Mesenchymal stem cell (in vitro differentiated cells and primary cell): ENCODE measurements around the gene MMP28.

Experiments
- DNase-seq: peaks from one replicate; pipeline ENCODE4 v3.0.0-alpha.2; 2013
- H2AFZ ChIP-seq: one replicate; pipeline ENCODE4 v1.6.1; 2013; ENCODE audit warnings: low read depth, mild to moderate bottlenecking, control low read depth, inconsistent platforms, low read length, moderate library complexity
- H2AK5ac ChIP-seq: 2 replicates; pipeline ENCODE4 v1.6.1; 2013; ENCODE audit warnings: low read length, moderate library complexity, mild to moderate bottlenecking, inconsistent platforms; ENCODE audit not compliant: severe bottlenecking
- H2BK120ac ChIP-seq: one replicate; pipeline ENCODE4 v1.6.1; 2013; ENCODE audit warnings: low read depth, mild to moderate bottlenecking, inconsistent platforms, low read length, moderate library complexity
- H2BK12ac ChIP-seq, 2 experiments: one replicate each; pipeline ENCODE4 v1.6.1; 2013; ENCODE audit warnings: inconsistent platforms in 2 of 2, low read length in 2 of 2, mild to moderate bottlenecking in 2 of 2, moderate library complexity in 2 of 2, control low read depth in 1 of 2
- H2BK15ac ChIP-seq: one replicate; pipeline ENCODE4 v1.6.1; 2013; ENCODE audit warnings: mild to moderate bottlenecking, low read depth, inconsistent platforms; ENCODE audit not compliant: poor library complexity, severe bottlenecking
- H2BK5ac ChIP-seq: 2 replicates; pipeline ENCODE4 v1.6.1; 2013; ENCODE audit warnings: low read depth, mild to moderate bottlenecking, low read length, control low read depth, inconsistent platforms; ENCODE audit not compliant: poor library complexity, severe bottlenecking
- H3K14ac ChIP-seq, 2 experiments: one replicate each; pipeline ENCODE4 v1.6.1; 2013; ENCODE audit warnings: inconsistent platforms in 2 of 2, low read length in 2 of 2, control low read depth in 1 of 2, mild to moderate bottlenecking in 1 of 2, moderate library complexity in 1 of 2
- H3K18ac ChIP-seq, 2 experiments: one replicate each; pipeline ENCODE4 v1.6.1; 2013; ENCODE audit warnings: inconsistent platforms in 2 of 2, low read length in 2 of 2, control low read depth in 1 of 2, low read depth in 1 of 2, mild to moderate bottlenecking in 1 of 2
- H3K23ac ChIP-seq, 2 experiments: one replicate each; pipeline ENCODE4 v1.6.1; 2013; ENCODE audit warnings: inconsistent platforms in 2 of 2, low read length in 2 of 2, mild to moderate bottlenecking in 2 of 2, moderate library complexity in 2 of 2, control low read depth in 1 of 2
- H3K27ac ChIP-seq: 2 replicates; pipeline ENCODE4 v1.5.1; 2013; ENCODE audit warnings: mild to moderate bottlenecking, moderate library complexity, low read length, control low read depth, inconsistent platforms; ENCODE audit not compliant: poor library complexity, severe bottlenecking
- H3K27me3 ChIP-seq, 2 experiments: 2 replicates each; pipeline versions ENCODE4 v1.6.1 to v1.7.0; 2013; ENCODE audit warnings: low read length in 2 of 2, mild to moderate bottlenecking in 2 of 2, moderate library complexity in 2 of 2, control low read depth in 1 of 2, inconsistent platforms in 1 of 2; ENCODE audit not compliant: control insufficient read depth in 1 of 2, insufficient read depth in 1 of 2
- H3K36me3 ChIP-seq, 2 experiments: 2 replicates each; pipeline versions ENCODE4 v1.6.1 to v1.7.0; 2013; ENCODE audit warnings: low read length in 2 of 2, control low read depth in 1 of 2, inconsistent platforms in 1 of 2, low read depth in 1 of 2, mild to moderate bottlenecking in 1 of 2; ENCODE audit not compliant: insufficient read depth in 2 of 2, control insufficient read depth in 1 of 2
- H3K4ac ChIP-seq, 2 experiments: one replicate each; pipeline ENCODE4 v1.6.1; 2013; ENCODE audit warnings: inconsistent platforms in 2 of 2, low read length in 2 of 2, mild to moderate bottlenecking in 2 of 2, moderate library complexity in 2 of 2, control low read depth in 1 of 2, low read depth in 1 of 2
- H3K4me1 ChIP-seq: 2 replicates; pipeline ENCODE4 v1.6.1; 2013; ENCODE audit warnings: low read depth, low read length, control low read depth; ENCODE audit not compliant: control insufficient read depth, insufficient read depth
- H3K4me2 ChIP-seq: 2 replicates; pipeline ENCODE4 v1.6.1; 2013; ENCODE audit warnings: low read length, mild to moderate bottlenecking, inconsistent platforms; ENCODE audit not compliant: poor library complexity, severe bottlenecking
- H3K4me3 ChIP-seq, 2 experiments: 2 replicates each; pipeline versions ENCODE4 v1.5.1 to v1.7.0; 2013; ENCODE audit warnings: low read length in 2 of 2, mild to moderate bottlenecking in 2 of 2, control low read depth in 1 of 2, low read depth in 1 of 2; ENCODE audit not compliant: insufficient read depth in 1 of 2
- H3K79me1 ChIP-seq: replicated peaks from 2 replicates; pipeline ENCODE4 v1.6.1; 2013; ENCODE audit warnings: mild to moderate bottlenecking, control low read depth, low read length, inconsistent platforms; ENCODE audit not compliant: poor library complexity, severe bottlenecking
- H3K9ac ChIP-seq: 2 replicates; pipeline ENCODE4 v1.7.0; 2013; ENCODE audit warnings: mild to moderate bottlenecking, low read length, moderate library complexity
- H3K9me3 ChIP-seq: 2 replicates; pipeline ENCODE4 v1.7.0; 2013; ENCODE audit warnings: mild to moderate bottlenecking, low read length; ENCODE audit not compliant: control insufficient read depth
- H4K8ac ChIP-seq: one replicate; pipeline ENCODE4 v1.6.1; 2013; ENCODE audit warnings: inconsistent platforms, mild to moderate bottlenecking, low read length, moderate library complexity
- H4K91ac ChIP-seq: one replicate; pipeline ENCODE4 v1.6.1; 2013; ENCODE audit warnings: mild to moderate bottlenecking, low read length, inconsistent platforms
- WGBS: methylation state at CpG from one replicate; pipeline ENCODE4 v1.1.7; 2013; ENCODE audit warnings: mixed read lengths; 5-methylcytosine and 5-hydroxymethylcytosine counted together

The MMP28 gene

GRCh38 chr17:35774499-35774898, 20.9 kb downstream of the MMP28 start:
- Histone ChIP-seq H3K23ac (no peak overlapping the region), H3K36me3 (no peaks in the 10 kb centered on the region), H2BK120ac (no peak overlapping the region), H3K4ac (peak overlapping the region in 1 of 2 experiments; percentile 9), H3K9me3 (no peaks in the 10 kb centered on the region), H2AFZ (peak overlapping the region; percentile 43), H3K18ac (peak overlapping the region; percentile 18 to 68), H3K4me2 (no peak overlapping the region), H3K27ac (no peak overlapping the region), H3K14ac (no peak overlapping the region), H4K91ac (no peak overlapping the region), H2BK15ac (peak overlapping the region; percentile 45), H3K27me3 (peaks cover 35 to 75% of the 10 kb centered on the region in 2 experiments), H2BK12ac (peak overlapping the region; percentile 61 to 90), H4K8ac (peak overlapping the region; percentile 50), H2BK5ac (no peak overlapping the region), H3K79me1 (no peaks in the 10 kb centered on the region), H2AK5ac (no peak overlapping the region), H3K4me3 (no peak overlapping the region), H3K4me1 (peaks cover 7% of the 10 kb centered on the region), H3K9ac (no peak overlapping the region)
- no peak for DNase-seq
- WGBS: 60% methylated on average over 1 of the region's 5 CpGs

- Histone ChIP-seq H3K9me3 (no peaks in the 10 kb centered on the region), H2BK15ac (peak overlapping the region; percentile 19), H2BK120ac (no peak overlapping the region), H3K27me3 (peaks cover 36 to 75% of the 10 kb centered on the region in 2 experiments), H2AFZ (no peak overlapping the region), H3K36me3 (no peaks in the 10 kb centered on the region), H3K14ac (peak overlapping the region in 1 of 2 experiments; percentile 89), H3K79me1 (no peaks in the 10 kb centered on the region), H3K4me2 (no peak overlapping the region), H3K4me1 (peaks cover 5% of the 10 kb centered on the region), H4K8ac (peak overlapping the region; percentile 50), H4K91ac (peak overlapping the region; percentile 52), H3K18ac (peak overlapping the region; percentile 38 to 46), H2AK5ac (no peak overlapping the region), H3K27ac (no peak overlapping the region), H3K4ac (peak overlapping the region; percentile 16 to 28), H2BK5ac (no peak overlapping the region), H3K23ac (no peak overlapping the region), H3K4me3 (no peak overlapping the region), H2BK12ac (peak overlapping the region; percentile 61 to 90), H3K9ac (no peak overlapping the region)
- peak; percentile 22 for DNase-seq
- WGBS: 54% methylated on average over 9 of the region's 10 CpGs
These were observed 21.6 kb downstream of the MMP28 start for GRCh38 chr17:35773679-35774425.

GRCh38 chr17:35773129-35773528, 22.3 kb downstream of the MMP28 start:
- Histone ChIP-seq H3K14ac (peak overlapping the region in 1 of 2 experiments; percentile 89), H2BK120ac (no peak overlapping the region), H3K9me3 (no peaks in the 10 kb centered on the region), H3K4me1 (peaks cover 4% of the 10 kb centered on the region), H3K18ac (peak overlapping the region; percentile 38 to 46), H3K23ac (no peak overlapping the region), H2BK5ac (no peak overlapping the region), H3K27ac (no peak overlapping the region), H3K9ac (no peak overlapping the region), H4K8ac (no peak overlapping the region), H2BK12ac (peak overlapping the region; percentile 53 to 85), H3K79me1 (no peaks in the 10 kb centered on the region), H2AFZ (no peak overlapping the region), H4K91ac (peak overlapping the region; percentile 9), H2AK5ac (no peak overlapping the region), H3K36me3 (no peaks in the 10 kb centered on the region), H2BK15ac (peak overlapping the region; percentile 31), H3K4ac (no peak overlapping the region), H3K4me2 (no peak overlapping the region), H3K27me3 (peaks cover 40 to 79% of the 10 kb centered on the region in 2 experiments), H3K4me3 (no peak overlapping the region)
- WGBS: 92% methylated on average over 20 of the region's 20 CpGs
- DNase-seq: no peak

- no peak overlapping the region for H2BK15ac ChIP-seq
- no peak overlapping the region for H3K9ac ChIP-seq
- no peaks in the 10 kb centered on the region for H3K9me3 ChIP-seq
- DNase-seq: no peak
- H3K4me1 ChIP-seq: peaks cover 9% of the 10 kb centered on the region
- no peak overlapping the region for H3K4ac ChIP-seq
- no peak overlapping the region for H3K18ac ChIP-seq
- 98% methylated on average over 48 of the region's 48 CpGs for WGBS
- H3K4me3 ChIP-seq: no peak overlapping the region
- no peak overlapping the region for H2BK120ac ChIP-seq
- no peak overlapping the region for H2AFZ ChIP-seq
- no peak overlapping the region for H3K23ac ChIP-seq
- peak overlapping the region; percentile 31 for H4K91ac ChIP-seq
- peaks cover 47 to 94% of the 10 kb centered on the region in 2 experiments for H3K27me3 ChIP-seq
- no peak overlapping the region for H2BK12ac ChIP-seq
- H3K36me3 ChIP-seq: no peaks in the 10 kb centered on the region
- no peak overlapping the region for H2AK5ac ChIP-seq
- H3K4me2 ChIP-seq: no peak overlapping the region
- no peaks in the 10 kb centered on the region for H3K79me1 ChIP-seq
- H3K14ac ChIP-seq: no peak overlapping the region
- H4K8ac ChIP-seq: no peak overlapping the region
- no peak overlapping the region for H3K27ac ChIP-seq
- H2BK5ac ChIP-seq: no peak overlapping the region
These were observed 25.4 kb downstream of the MMP28 start for GRCh38 chr17:35769895-35770486.
